WERI-Rb-1 (cell line): ENCODE measurements around the gene BRSK2.

Experiments used
- DNase-seq: peaks from one replicate; pipeline ENCODE4 v3.0.0-alpha.2; 2020
- H3K27ac ChIP-seq: fragments of 250-450 bp; sonication (Bioruptor Pico); 2 replicates; pipeline ENCODE4 v1.5.1; 2020; ENCODE audit warnings: mild to moderate bottlenecking, moderate library complexity
- H3K27me3 ChIP-seq: fragments of 250-450 bp; sonication (Bioruptor Pico); 2 replicates; pipeline ENCODE4 v1.5.1; 2021; ENCODE audit warnings: mild to moderate bottlenecking, low read depth, moderate library complexity; ENCODE audit not compliant: insufficient read depth, severe bottlenecking
- H3K36me3 ChIP-seq: fragments of 250-450 bp; sonication (Bioruptor Pico); 2 replicates; pipeline ENCODE4 v1.5.1; 2020; ENCODE audit warnings: mild to moderate bottlenecking, moderate library complexity
- H3K4me3 ChIP-seq: 2 replicates; pipeline ENCODE4 v1.5.1; 2011; ENCODE audit warnings: low read depth, mild to moderate bottlenecking, control low read depth, low read length
- H3K9me3 ChIP-seq: fragments of 250-450 bp; sonication (Bioruptor Pico); 2 replicates; pipeline ENCODE4 v1.5.1; 2021; ENCODE audit warnings: mild to moderate bottlenecking, moderate library complexity; ENCODE audit not compliant: severe bottlenecking
- TF ChIP-seq, protein P1 (sequence below): IDR thresholded peaks from 2 replicates; pipeline ENCODE4 v1.5.1; 2011; ENCODE audit warnings: low read depth, mild to moderate bottlenecking, control low read depth, inconsistent platforms, low read length

Gene BRSK2

DNA sequence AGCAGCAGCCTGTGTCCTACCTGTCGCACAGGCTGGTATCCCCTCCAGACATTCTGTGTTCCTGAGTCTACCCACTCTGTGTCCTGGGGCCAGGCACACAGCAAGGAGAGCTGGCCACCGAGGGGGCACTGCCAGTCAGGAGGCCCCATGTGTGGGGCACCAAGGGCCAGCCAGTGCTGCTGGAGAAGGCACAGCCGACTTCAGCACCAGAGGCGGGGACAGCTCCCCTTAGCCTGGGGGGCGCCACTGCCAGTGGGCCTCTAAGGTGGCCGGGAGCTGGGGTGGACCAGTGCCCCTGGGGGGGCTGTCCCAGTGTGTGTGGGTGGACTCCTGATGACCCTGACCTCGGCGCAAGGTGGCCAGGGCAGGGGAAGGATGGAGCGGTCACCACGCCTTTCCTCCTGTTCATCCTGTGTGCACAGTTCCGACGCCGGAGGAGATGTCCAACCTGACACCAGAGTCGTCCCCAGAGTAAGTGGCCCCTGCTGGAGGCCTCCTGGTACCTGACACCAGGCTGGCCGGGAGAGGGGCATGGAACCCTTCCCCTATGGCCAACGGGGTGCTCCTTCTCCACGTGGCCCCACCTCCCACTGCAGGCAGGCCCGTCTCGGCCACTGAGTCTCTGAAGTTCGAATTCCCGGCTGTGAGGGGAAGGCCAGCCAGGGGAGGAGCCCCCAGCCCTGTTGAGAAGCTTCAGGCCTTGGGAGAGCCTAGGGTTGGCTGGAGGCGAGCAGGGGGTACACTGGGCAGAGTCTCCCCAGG lies 61.4 kb downstream of the BRSK2 start:
- TF ChIP-seq, protein P1, sequence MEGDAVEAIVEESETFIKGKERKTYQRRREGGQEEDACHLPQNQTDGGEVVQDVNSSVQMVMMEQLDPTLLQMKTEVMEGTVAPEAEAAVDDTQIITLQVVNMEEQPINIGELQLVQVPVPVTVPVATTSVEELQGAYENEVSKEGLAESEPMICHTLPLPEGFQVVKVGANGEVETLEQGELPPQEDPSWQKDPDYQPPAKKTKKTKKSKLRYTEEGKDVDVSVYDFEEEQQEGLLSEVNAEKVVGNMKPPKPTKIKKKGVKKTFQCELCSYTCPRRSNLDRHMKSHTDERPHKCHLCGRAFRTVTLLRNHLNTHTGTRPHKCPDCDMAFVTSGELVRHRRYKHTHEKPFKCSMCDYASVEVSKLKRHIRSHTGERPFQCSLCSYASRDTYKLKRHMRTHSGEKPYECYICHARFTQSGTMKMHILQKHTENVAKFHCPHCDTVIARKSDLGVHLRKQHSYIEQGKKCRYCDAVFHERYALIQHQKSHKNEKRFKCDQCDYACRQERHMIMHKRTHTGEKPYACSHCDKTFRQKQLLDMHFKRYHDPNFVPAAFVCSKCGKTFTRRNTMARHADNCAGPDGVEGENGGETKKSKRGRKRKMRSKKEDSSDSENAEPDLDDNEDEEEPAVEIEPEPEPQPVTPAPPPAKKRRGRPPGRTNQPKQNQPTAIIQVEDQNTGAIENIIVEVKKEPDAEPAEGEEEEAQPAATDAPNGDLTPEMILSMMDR, result no peak
- peaks cover 68% of the 10 kb centered on the region for H3K36me3 ChIP-seq
- no peak overlapping the region for H3K4me3 ChIP-seq
- H3K9me3 ChIP-seq, result no peaks in the 10 kb centered on the region
- H3K27ac ChIP-seq, result no peak overlapping the region
- H3K27me3 ChIP-seq, result no peaks in the 10 kb centered on the region
- no peak for DNase-seq

DNA sequence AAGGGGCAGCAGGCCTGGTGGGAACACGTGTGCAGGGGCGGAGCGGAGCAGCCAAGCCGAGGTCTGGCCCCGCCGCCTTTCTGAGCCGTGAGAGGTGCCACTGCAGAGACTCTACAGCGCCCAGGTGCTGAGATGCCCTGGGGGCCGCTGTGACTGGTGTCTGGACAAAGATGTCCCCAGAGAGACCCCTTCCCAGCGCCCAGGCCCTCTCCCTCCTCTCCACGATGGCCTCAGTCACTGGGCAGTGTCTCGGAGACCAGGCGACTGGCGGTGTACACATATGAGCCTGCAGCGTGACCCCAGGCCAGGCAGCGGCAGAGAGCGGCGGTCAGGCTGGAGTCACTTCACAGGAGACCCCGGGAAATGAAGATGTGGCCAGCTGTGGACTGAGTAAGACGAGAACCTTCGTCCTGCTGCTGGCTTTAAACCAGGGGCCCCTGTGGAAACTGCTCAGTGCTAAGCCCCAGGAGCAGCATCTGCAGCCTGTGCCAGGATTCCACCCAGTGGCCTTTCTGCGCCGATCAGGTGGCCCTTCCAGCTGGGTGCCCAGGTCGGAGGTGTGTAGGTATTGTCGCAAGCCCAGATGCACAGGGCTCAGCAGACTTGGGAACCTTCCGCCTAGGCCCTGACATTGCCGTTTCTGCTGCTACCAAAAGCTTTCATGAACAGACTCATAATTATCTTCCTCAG lies 62.2 kb downstream of the BRSK2 start:
- peaks cover 66% of the 10 kb centered on the region for H3K36me3 ChIP-seq
- DNase-seq, result no peak
- H3K4me3 ChIP-seq, result no peak overlapping the region
- H3K27ac ChIP-seq, result no peak overlapping the region
- H3K9me3 ChIP-seq, result no peaks in the 10 kb centered on the region
- H3K27me3 ChIP-seq, result no peaks in the 10 kb centered on the region
- TF ChIP-seq, protein P1, result no peak

DNA sequence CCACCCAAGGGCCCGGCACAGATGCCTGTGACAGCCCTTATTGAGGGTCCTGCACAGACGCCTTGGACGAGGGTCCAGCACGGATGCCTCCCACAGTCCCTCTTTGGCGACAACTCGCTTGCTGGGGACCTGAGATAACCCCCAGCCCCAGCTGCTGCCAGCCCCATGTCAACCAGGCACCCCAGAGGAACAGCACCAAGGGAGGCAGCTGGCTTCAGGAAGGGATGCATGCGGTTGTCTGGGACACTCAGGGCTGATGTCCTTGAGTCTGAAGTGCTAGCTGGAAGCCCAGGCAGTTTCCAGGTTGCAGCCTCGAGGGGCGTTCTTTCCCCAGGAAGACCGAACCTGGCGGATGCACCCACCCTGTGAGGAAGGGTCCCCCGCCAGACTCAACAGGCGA lies 63.0 kb downstream of the BRSK2 start:
- Histone ChIP-seq H3K27ac (no peak overlapping the region), H3K9me3 (no peaks in the 10 kb centered on the region), H3K36me3 (peaks cover 69% of the 10 kb centered on the region), H3K27me3 (no peaks in the 10 kb centered on the region), H3K4me3 (no peak overlapping the region)
- no peak for DNase-seq
- TF ChIP-seq, protein P1, result no peak

DNA sequence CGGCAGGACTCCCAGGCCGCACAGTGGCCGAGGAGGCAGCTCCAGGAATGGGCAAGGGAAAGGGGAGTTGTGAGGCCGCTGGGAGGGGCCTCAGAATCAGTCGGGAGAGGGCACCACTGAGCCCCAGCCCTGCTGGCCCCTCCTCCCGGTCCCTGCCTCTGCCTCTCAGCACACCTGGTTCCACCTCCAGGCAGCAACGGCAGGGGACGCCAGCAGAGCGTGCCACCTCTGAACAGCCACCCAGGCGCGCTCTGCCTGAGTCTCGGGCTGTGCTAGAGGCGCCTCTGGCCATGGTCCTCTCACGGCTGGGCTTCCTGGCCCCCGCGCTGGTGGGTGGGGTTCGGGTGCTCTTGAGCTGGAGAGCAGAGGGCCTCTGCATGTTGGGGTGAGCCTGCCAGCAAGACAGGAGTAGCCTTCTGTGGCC lies 63.9 kb downstream of the BRSK2 start:
- H3K9me3 ChIP-seq, result no peaks in the 10 kb centered on the region
- peak; percentile 56 for DNase-seq
- H3K36me3 ChIP-seq, result peaks cover 60% of the 10 kb centered on the region
- H3K27me3 ChIP-seq, result no peaks in the 10 kb centered on the region
- no peak overlapping the region for H3K4me3 ChIP-seq
- TF ChIP-seq, protein P1, result peak; percentile 51
- H3K27ac ChIP-seq, result no peak overlapping the region

DNA sequence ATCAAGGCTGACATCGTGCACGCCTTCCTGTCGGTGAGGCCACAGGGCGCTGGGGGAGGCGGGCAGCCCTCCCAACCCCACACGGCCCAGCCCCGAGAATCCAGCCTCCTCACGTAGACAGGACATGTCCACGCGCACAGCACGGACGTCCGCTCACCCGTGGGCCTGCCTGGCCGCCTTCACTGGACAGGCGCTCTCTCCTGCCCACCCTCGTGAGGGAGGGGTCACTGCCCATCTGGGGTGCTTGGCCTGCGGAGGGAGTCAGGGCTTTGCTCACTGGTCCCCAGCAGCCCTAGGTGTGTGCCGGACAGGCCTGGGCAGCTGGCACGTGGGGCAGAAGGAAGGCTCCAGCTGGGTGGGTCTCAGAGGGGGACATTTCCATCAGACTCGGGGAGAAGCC lies 64.8 kb downstream of the BRSK2 start:
- no peak for DNase-seq
- no peak overlapping the region for H3K27ac ChIP-seq
- H3K36me3 ChIP-seq, result peaks cover 56% of the 10 kb centered on the region
- TF ChIP-seq, protein P1, result no peak
- no peaks in the 10 kb centered on the region for H3K9me3 ChIP-seq
- H3K4me3 ChIP-seq, result no peak overlapping the region
- no peaks in the 10 kb centered on the region for H3K27me3 ChIP-seq
